Heart right ventricle (tissue), 16 donors: ENCODE measurements around the gene ARHGAP4. TPM values are rescaled to one million over a fixed set of nuclear protein-coding genes. Genes with fewer than 3 reads are reported as not detected.

Source experiments
- ATAC-seq, 8 donors: fragments of 200-7000 bp; cut with Tn5 transposase; one replicate each; pipeline ENCODE4 v1.9.1; 2020; ENCODE audit warnings: mild to moderate bottlenecking in 8 of 8, moderate library complexity in 8 of 8, moderate number of reproducible peaks in 1 of 8
- DNase-seq, 2 donors: peaks; one replicate each; pipeline ENCODE4 v3.0.0-alpha.2; 2020
- H3K27ac ChIP-seq, 10 donors: fragments of 200-600 bp; sonication (generic) in 2 of 10; one replicate each; pipeline versions ENCODE4 v1.5.0 to v1.8.0; 2020 to 2022; ENCODE audit warnings: mild to moderate bottlenecking in 3 of 10
- H3K27me3 ChIP-seq, 7 donors: fragments of 200-600 bp; one replicate each; pipeline ENCODE4 v1.8.0; 2021 to 2022; ENCODE audit warnings: mild to moderate bottlenecking in 2 of 7
- H3K36me3 ChIP-seq, 9 donors: fragments of 200-600 bp; sonication (generic) in 1 of 9; one replicate each; pipeline versions ENCODE4 v1.5.0 to v1.8.0; 2020 to 2022; ENCODE audit warnings: mild to moderate bottlenecking in 2 of 9
- H3K4me1 ChIP-seq, 9 donors: fragments of 200-600 bp; sonication (generic) in 1 of 9; one replicate each; pipeline versions ENCODE4 v1.5.0 to v1.8.0; 2020 to 2022; ENCODE audit warnings: mild to moderate bottlenecking in 4 of 9
- H3K4me3 ChIP-seq, 10 donors: fragments of 200-600 bp; sonication (generic) in 2 of 10; one replicate each; pipeline versions ENCODE4 v1.5.0 to v1.8.0; 2020 to 2022; ENCODE audit warnings: mild to moderate bottlenecking in 7 of 10, moderate library complexity in 2 of 10
- H3K9me3 ChIP-seq, 11 donors: fragments of 200-600 bp in 10 of 11; sonication (generic) in 2 of 11; one replicate each; pipeline versions ENCODE4 v1.5.0 to v1.8.0; 2013 to 2022; ENCODE audit warnings: mild to moderate bottlenecking in 2 of 11, control low read depth in 1 of 11, moderate library complexity in 1 of 11
- WGBS, 2 donors: extraction: QIAGEN DNeasy Blood & Tissue Kit; methylation state at CpG; one replicate each; pipeline ENCODE4 v1.1.7; 2013; ENCODE audit warnings: inconsistent platforms in 1 of 2; 5-methylcytosine and 5-hydroxymethylcytosine counted together
- intact Hi-C, 10 donors: fragments of 100-400 bp; cut with DNase I; formaldehyde crosslinking; loops; one replicate each; pipeline versions ENCODE4 v1.11.1 to v1.14.2; 2022
- polyA plus RNA-seq, 2 donors: library from polyadenylated mRNA; stranded (reverse); fragments of 200-250 nt; gene quantifications; one replicate each; pipeline ENCODE4 v1.2.3, GENCODE V29; 2013
- total RNA-seq, 10 donors: library from RNA; stranded (reverse); fragmentation: NEBNext Ultra II Directional in 3 of 10; extraction: Animal tissue kit (Norgen Biotek cat#: 25700) in 3 of 10; gene quantifications; one replicate each; pipeline versions ENCODE4 v1.2.1 to v1.2.4, GENCODE V29; 2021 to 2023
- TF ChIP-seq, protein P1 (sequence below), 9 donors: fragments of 200-600 bp; sonication (generic) in 2 of 9; IDR thresholded peaks; one replicate each; pipeline versions ENCODE4 v1.5.0 to v1.8.0; 2021 to 2022; ENCODE audit warnings: antibody characterized with exemption in 9 of 9, mild to moderate bottlenecking in 5 of 9, moderate library complexity in 1 of 9
- donor health status: Arrhythmogenic right ventricular cardiomyopathy.
- donor health status: ischemic (EF 13 %, LVEDD 7.1; RV severe dilation, severe dysfunction).
- donor health status: healthy with polysubstance abuse.
- donor health status: DM: no; HTN: yes; CAD: no.
- donor health status: DM: no; HTN: no; CAD: no.
- donor health status: ischemic (EF 25% LVEDD 6.9; RV normal size, moderate dysfunction).
- donor health status: ischemic (EF 25% LVEDD 5.7; RV mildly dilated, moderate dysfunction).
- donor health status: healthy.
- donor health status: DM: yes; HTN: yes; CAD: no.
- donor health status: Ischemic cardiomyopathy.
- donor health status: ischemic (EF 35%, LVEDD 5.7; RV mildly dilated, moderate dysfunction).
- donor health status: nonischemic (EF 11% LVEDD 7.7; RV severe dilation, severe dysfunction).
- donor health status: DM: yes; HTN: yes; CAD: no.
- donor health status: PGD.
- donor health status: ischemic (EF 29% LVEDD 5.4; RV normal size, mild dysfunction).
- donor health status: nonischemic (EF 23%, LVEDD 6.1; RV moderate dilation, normal function).

The ARHGAP4 gene
- total and polyA plus RNA-seq, 12 donors, result 5.5 to 65.5 (median 9.3) TPM

GRCh38 chrX:153861151-153861550 is 64.9 kb downstream of the ARHGAP4 start:
- no peaks in the 10 kb centered on the region for H3K9me3 ChIP-seq
- TF ChIP-seq, protein P1, sequence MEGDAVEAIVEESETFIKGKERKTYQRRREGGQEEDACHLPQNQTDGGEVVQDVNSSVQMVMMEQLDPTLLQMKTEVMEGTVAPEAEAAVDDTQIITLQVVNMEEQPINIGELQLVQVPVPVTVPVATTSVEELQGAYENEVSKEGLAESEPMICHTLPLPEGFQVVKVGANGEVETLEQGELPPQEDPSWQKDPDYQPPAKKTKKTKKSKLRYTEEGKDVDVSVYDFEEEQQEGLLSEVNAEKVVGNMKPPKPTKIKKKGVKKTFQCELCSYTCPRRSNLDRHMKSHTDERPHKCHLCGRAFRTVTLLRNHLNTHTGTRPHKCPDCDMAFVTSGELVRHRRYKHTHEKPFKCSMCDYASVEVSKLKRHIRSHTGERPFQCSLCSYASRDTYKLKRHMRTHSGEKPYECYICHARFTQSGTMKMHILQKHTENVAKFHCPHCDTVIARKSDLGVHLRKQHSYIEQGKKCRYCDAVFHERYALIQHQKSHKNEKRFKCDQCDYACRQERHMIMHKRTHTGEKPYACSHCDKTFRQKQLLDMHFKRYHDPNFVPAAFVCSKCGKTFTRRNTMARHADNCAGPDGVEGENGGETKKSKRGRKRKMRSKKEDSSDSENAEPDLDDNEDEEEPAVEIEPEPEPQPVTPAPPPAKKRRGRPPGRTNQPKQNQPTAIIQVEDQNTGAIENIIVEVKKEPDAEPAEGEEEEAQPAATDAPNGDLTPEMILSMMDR (IDR thresholded peaks at IDR 0.05), result no peak
- ATAC-seq, result no peak
- whole genome bisulfite sequencing, 2 donors, result 77 to 85% methylated on average over 8 to 10 of the region's 10 CpGs
- DNase-seq, result no peak
- no peak overlapping the region for H3K27ac ChIP-seq
- H3K27me3 ChIP-seq, result peaks cover 0 to 62% (median 0%) of the 10 kb centered on the region in 7 donors
- no peak overlapping the region for H3K4me3 ChIP-seq
- intact Hi-C loops, result no loop called here
- H3K36me3 ChIP-seq, result no peaks in the 10 kb centered on the region
- H3K4me1 ChIP-seq, result no peaks in the 10 kb centered on the region

Other genes with a start within 250 kb of the ARHGAP4 start
- gene SLC6A8, start 238.3 kb downstream of the ARHGAP4 start, total RNA-seq, result 100 to 1,000 TPM; 150 to 238 (median 186) TPM
- 100 to 1,000 TPM; 128 to 155 TPM for gene SLC6A8, start 238.3 kb downstream of the ARHGAP4 start, polyA plus RNA-seq
- 100 to 1,000 TPM in 3 of 10 donors, 10 to 100 TPM in 7; 70.2 to 140 (median 85.4) TPM for gene BCAP31, start 201.9 kb downstream of the ARHGAP4 start, total RNA-seq
- 100 to 1,000 TPM in 1 of 2 donors, 10 to 100 TPM in 1; 82.2 to 164 TPM for gene BCAP31, start 201.9 kb downstream of the ARHGAP4 start, polyA plus RNA-seq
- gene ABCD1, start 201.4 kb downstream of the ARHGAP4 start, total RNA-seq, result 10 to 100 TPM; 11.0 to 24.2 (median 14.4) TPM
- gene ABCD1, start 201.4 kb downstream of the ARHGAP4 start, polyA plus RNA-seq, result 10 to 100 TPM in 1 of 2 donors, 1 to 10 TPM in 1; 9.3 to 15.3 TPM
- 1 to 10 TPM; 2.1 to 5.8 (median 4.3) TPM for gene PLXNB3, start 162.0 kb downstream of the ARHGAP4 start, total RNA-seq
- gene PLXNB3, start 162.0 kb downstream of the ARHGAP4 start, polyA plus RNA-seq, result 1 to 10 TPM; 1.1 to 8.1 TPM
- gene SRPK3, start 145.2 kb downstream of the ARHGAP4 start, total RNA-seq, result 10 to 100 TPM; 20.3 to 52.7 (median 44.8) TPM
- 10 to 100 TPM in 1 of 2 donors, 1 to 10 TPM in 1; 9.9 to 52.2 TPM for gene SRPK3, start 145.2 kb downstream of the ARHGAP4 start, polyA plus RNA-seq
- 10 to 100 TPM; 58.7 to 86.9 (median 74.5) TPM for gene IDH3G, start 131.9 kb downstream of the ARHGAP4 start, total RNA-seq
- 10 to 100 TPM; 73.4 to 97.2 TPM for gene IDH3G, start 131.9 kb downstream of the ARHGAP4 start, polyA plus RNA-seq
- gene SSR4, start 131.6 kb downstream of the ARHGAP4 start, total RNA-seq, result 100 to 1,000 TPM in 9 of 10 donors, 10 to 100 TPM in 1; 94.1 to 227 (median 144) TPM
- gene SSR4, start 131.6 kb downstream of the ARHGAP4 start, polyA plus RNA-seq, result 100 to 1,000 TPM; 477 to 551 TPM
- gene PDZD4, start 95.7 kb downstream of the ARHGAP4 start, total RNA-seq, result 1 to 10 TPM; 1.2 to 3.0 (median 2.0) TPM
- gene PDZD4, start 95.7 kb downstream of the ARHGAP4 start, polyA plus RNA-seq, result 1 to 10 TPM; 2.4 to 4.5 TPM
- 1 to 10 TPM; 1.1 to 5.6 (median 2.8) TPM for gene L1CAM, start 40.1 kb downstream of the ARHGAP4 start, total RNA-seq
- 1 to 10 TPM; 2.4 to 2.6 TPM for gene L1CAM, start 40.1 kb downstream of the ARHGAP4 start, polyA plus RNA-seq
- 1 to 10 TPM; 1.4 to 4.9 (median 2.1) TPM for gene AVPR2, start 21.6 kb downstream of the ARHGAP4 start, total RNA-seq
- gene AVPR2, start 21.6 kb downstream of the ARHGAP4 start, polyA plus RNA-seq, result 1 to 10 TPM; 6.6 to 8.9 TPM
- 10 to 100 TPM; 46.9 to 88.9 (median 54.5) TPM for gene NAA10, start 8.8 kb upstream of the ARHGAP4 start, total RNA-seq
- gene NAA10, start 8.8 kb upstream of the ARHGAP4 start, polyA plus RNA-seq, result 100 to 1,000 TPM; 151 to 228 TPM
- gene RENBP, start 18.4 kb upstream of the ARHGAP4 start, total RNA-seq, result 10 to 100 TPM in 4 of 10 donors, 1 to 10 TPM in 6; 7.0 to 17.0 (median 9.6) TPM
- gene RENBP, start 18.4 kb upstream of the ARHGAP4 start, polyA plus RNA-seq, result 10 to 100 TPM in 1 of 2 donors, 1 to 10 TPM in 1; 6.0 to 16.6 TPM
- 10 to 100 TPM; 26.5 to 41.6 (median 31.7) TPM for gene HCFC1, start 45.6 kb upstream of the ARHGAP4 start, total RNA-seq
- gene HCFC1, start 45.6 kb upstream of the ARHGAP4 start, polyA plus RNA-seq, result 10 to 100 TPM; 12.3 to 13.9 TPM
- gene TMEM187, start 46.5 kb upstream of the ARHGAP4 start, total RNA-seq, result 10 to 100 TPM in 3 of 10 donors, 1 to 10 TPM in 7; 4.8 to 13.2 (median 8.0) TPM
- 1 to 10 TPM; 3.4 to 7.2 TPM for gene TMEM187, start 46.5 kb upstream of the ARHGAP4 start, polyA plus RNA-seq
- 10 to 100 TPM; 18.2 to 59.0 (median 27.1) TPM for gene IRAK1, start 93.6 kb upstream of the ARHGAP4 start, total RNA-seq
- 10 to 100 TPM; 26.4 to 58.7 TPM for gene IRAK1, start 93.6 kb upstream of the ARHGAP4 start, polyA plus RNA-seq
- gene MECP2, start 171.5 kb upstream of the ARHGAP4 start, total RNA-seq, result 10 to 100 TPM; 33.5 to 39.3 (median 37.6) TPM
- gene MECP2, start 171.5 kb upstream of the ARHGAP4 start, polyA plus RNA-seq, result 10 to 100 TPM; 14.0 to 18.5 TPM
- gene OPN1LW, start 218.0 kb upstream of the ARHGAP4 start, total RNA-seq, result not detected
- gene OPN1LW, start 218.0 kb upstream of the ARHGAP4 start, polyA plus RNA-seq, result not detected